Peyer's patch (tissue), 4 donors: ENCODE data around the gene IMPDH2.

ENCODE experiments used
- CTCF ChIP-seq, 6 experiments: fragments of 450-650 bp in 4 of 6; fragments of 200-600 bp in 2 of 6; sonication (generic) in 1 of 6; IDR thresholded peaks; one replicate each; pipeline ENCODE4 v1.5.1; 2017 to 2019; ENCODE audit warnings: antibody characterized with exemption in 6 of 6, mild to moderate bottlenecking in 3 of 6, moderate library complexity in 1 of 6
- POLR2A ChIP-seq, 2 donors: fragments of 450-650 bp; IDR thresholded peaks; one replicate each; pipeline ENCODE4 v1.5.1; 2017; ENCODE audit warnings: antibody characterized with exemption in 2 of 2, mild to moderate bottlenecking in 2 of 2, moderate library complexity in 2 of 2

- TF ChIP-seq CTCF (IDR thresholded peaks at IDR 0.05), result no peak
- TF ChIP-seq POLR2A (IDR thresholded peaks at IDR 0.05), result no peak
Measured at GRCh38 chr3:48984663-48985062, 44.5 kb downstream of the IMPDH2 start.
